ENCODE results near the gene CERS1.

The CERS1 gene

GRCh38 chr19:18878858-18879578 lies 16.9 kb downstream of the CERS1 start:
- DNase-seq (ENCODE audit: low spot score in 2 of 2): no peak
- H3K36me3 ChIP-seq (replicated peaks): peaks cover 15% of the 10 kb centered on the region
- no peaks in the 10 kb centered on the region for H3K9me3 ChIP-seq
- no peaks in the 10 kb centered on the region for H3K27me3 ChIP-seq (ENCODE audit: low read depth)
- no peak overlapping the region for H3K4me3 ChIP-seq
- in situ Hi-C loops (cut with MboI; ENCODE audit: low sequenced_read_pairs): no loop called here
- H3K4me1 ChIP-seq: no peaks in the 10 kb centered on the region

- Histone ChIP-seq H3K36me3 (replicated peaks) (peaks cover 15% of the 10 kb centered on the region), H3K27me3 (ENCODE audit: low read depth) (no peaks in the 10 kb centered on the region), H3K9me3 (no peaks in the 10 kb centered on the region), H3K4me1 (no peaks in the 10 kb centered on the region), H3K4me3 (no peak overlapping the region)
- DNase-seq (ENCODE audit: low spot score in 2 of 2): no peak
- in situ Hi-C loops (cut with MboI; ENCODE audit: low sequenced_read_pairs): no loop called here
Observed at GRCh38 chr19:18878058-18878797, 17.7 kb downstream of the CERS1 start.

- no peaks in the 10 kb centered on the region for H3K9me3 ChIP-seq
- no peaks in the 10 kb centered on the region for H3K27me3 ChIP-seq (ENCODE audit: low read depth)
- H3K36me3 ChIP-seq (replicated peaks): peaks cover 15% of the 10 kb centered on the region
- no peak for DNase-seq (ENCODE audit: low spot score in 2 of 2)
- no peaks in the 10 kb centered on the region for H3K4me1 ChIP-seq
- no peak overlapping the region for H3K4me3 ChIP-seq
- in situ Hi-C loops (cut with MboI; ENCODE audit: low sequenced_read_pairs): no loop called here
Observed at GRCh38 chr19:18876865-18877264, 19.1 kb downstream of the CERS1 start.

GRCh38 chr19:18875726-18876125 lies 20.2 kb downstream of the CERS1 start:
- peaks cover 12% of the 10 kb centered on the region for H3K36me3 ChIP-seq (replicated peaks)
- H3K27me3 ChIP-seq (ENCODE audit: low read depth): no peaks in the 10 kb centered on the region
- no peaks in the 10 kb centered on the region for H3K4me1 ChIP-seq
- no peak for DNase-seq (ENCODE audit: low spot score in 2 of 2)
- in situ Hi-C loops (cut with MboI; ENCODE audit: low sequenced_read_pairs): no loop called here
- no peak overlapping the region for H3K4me3 ChIP-seq
- no peaks in the 10 kb centered on the region for H3K9me3 ChIP-seq

- in situ Hi-C loops (cut with MboI; ENCODE audit: low sequenced_read_pairs): no loop called here
- no peak for DNase-seq (ENCODE audit: low spot score in 2 of 2)
- peaks cover 20% of the 10 kb centered on the region for H3K36me3 ChIP-seq (replicated peaks)
- H3K9me3 ChIP-seq: no peaks in the 10 kb centered on the region
- no peak overlapping the region for H3K4me3 ChIP-seq
- no peaks in the 10 kb centered on the region for H3K27me3 ChIP-seq (ENCODE audit: low read depth)
- no peaks in the 10 kb centered on the region for H3K4me1 ChIP-seq
Observed at GRCh38 chr19:18871543-18871942, 24.4 kb downstream of the CERS1 start.

DNA sequence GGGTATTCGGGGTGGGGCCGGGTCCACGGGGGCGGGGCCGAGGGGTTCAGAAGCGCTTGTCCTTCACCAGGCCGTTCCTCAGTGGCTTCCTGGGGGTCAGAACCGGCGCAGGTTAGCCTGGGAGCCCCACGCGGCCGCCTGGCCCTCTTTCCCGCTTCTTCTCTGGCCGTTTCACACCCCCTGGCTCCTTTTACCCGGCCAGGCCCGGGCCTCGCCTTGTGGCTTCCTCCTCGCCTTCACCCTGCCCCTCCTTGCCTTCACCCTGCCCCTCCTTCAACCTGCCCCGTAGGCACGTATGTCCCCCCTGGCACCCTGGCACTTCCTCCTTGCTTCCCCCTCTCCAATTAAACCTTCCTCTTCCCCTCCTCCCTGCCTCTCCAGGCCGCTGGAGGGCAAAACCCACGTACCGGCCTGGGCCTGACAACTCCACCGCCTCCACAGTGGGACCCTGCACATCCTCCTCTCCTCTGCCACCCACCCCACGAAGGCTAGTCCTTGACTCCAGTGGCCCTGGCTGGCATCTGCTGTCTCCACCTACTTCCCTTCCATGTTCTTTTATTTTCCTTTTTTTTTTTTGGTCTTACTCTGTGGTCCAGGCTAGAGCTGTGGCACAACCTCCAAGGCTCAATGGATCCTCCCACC lies 25.3 kb downstream of the CERS1 start:
- peaks cover 25% of the 10 kb centered on the region for H3K36me3 ChIP-seq (replicated peaks)
- DNase-seq (ENCODE audit: low spot score in 2 of 2): no peak
- H3K27me3 ChIP-seq (ENCODE audit: low read depth): no peaks in the 10 kb centered on the region
- H3K9me3 ChIP-seq: no peaks in the 10 kb centered on the region
- H3K4me1 ChIP-seq: no peaks in the 10 kb centered on the region
- in situ Hi-C loops (cut with MboI; ENCODE audit: low sequenced_read_pairs): no loop called here
- no peak overlapping the region for H3K4me3 ChIP-seq

DNA sequence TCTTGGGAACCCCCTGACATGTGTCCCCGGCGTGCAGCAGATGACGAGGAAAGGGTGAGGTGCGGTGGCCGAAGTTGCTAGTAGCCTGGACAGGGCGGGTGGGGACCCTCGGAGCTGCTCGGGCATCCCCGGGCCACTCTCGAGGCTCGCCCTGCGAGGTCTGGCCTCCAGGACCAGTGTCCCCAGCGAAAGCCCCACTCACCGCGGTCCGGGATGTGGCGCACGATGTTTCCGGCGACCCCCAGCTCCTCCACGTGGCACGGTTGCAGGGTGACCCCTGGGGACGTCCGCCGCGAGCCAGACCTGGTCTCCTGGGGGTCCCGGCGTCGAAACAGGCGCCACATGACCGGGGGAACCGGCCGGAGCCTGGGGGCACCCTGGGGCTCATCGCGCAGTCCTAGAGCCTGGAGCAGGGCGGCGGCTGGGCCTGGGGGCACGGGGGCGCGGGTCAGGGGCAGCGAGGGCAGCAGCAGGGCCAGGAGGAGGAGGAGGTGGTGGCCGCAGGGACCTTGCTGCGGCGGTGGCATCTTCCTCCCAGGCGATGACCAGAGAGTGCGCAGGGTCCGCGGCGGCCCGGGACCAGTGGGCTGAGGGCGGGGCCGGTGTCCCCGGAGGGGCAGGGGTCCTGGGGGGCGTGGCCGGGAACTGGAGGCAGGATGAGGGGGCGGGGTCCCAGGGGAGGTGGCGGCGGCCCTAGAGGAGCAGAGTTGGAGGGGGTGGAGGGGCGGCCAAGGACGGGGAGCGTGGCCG lies 26.0 kb downstream of the CERS1 start:
- Histone ChIP-seq H3K4me3 (no peak overlapping the region), H3K4me1 (no peaks in the 10 kb centered on the region), H3K27me3 (ENCODE audit: low read depth) (no peaks in the 10 kb centered on the region), H3K9me3 (no peaks in the 10 kb centered on the region), H3K36me3 (replicated peaks) (peaks cover 31% of the 10 kb centered on the region)
- in situ Hi-C loops (cut with MboI; ENCODE audit: low sequenced_read_pairs): no loop called here
- peak in 1 of 2 experiments; percentile 36 for DNase-seq (ENCODE audit: low spot score in 2 of 2)

GRCh38 chr19:18869023-18869618 lies 26.8 kb downstream of the CERS1 start:
- in situ Hi-C loops (cut with MboI; ENCODE audit: low sequenced_read_pairs): no loop called here
- H3K4me3 ChIP-seq: no peak overlapping the region
- DNase-seq (ENCODE audit: low spot score in 2 of 2): no peak
- H3K27me3 ChIP-seq (ENCODE audit: low read depth): no peaks in the 10 kb centered on the region
- H3K9me3 ChIP-seq: no peaks in the 10 kb centered on the region
- no peaks in the 10 kb centered on the region for H3K4me1 ChIP-seq
- H3K36me3 ChIP-seq (replicated peaks): peaks cover 33% of the 10 kb centered on the region

DNA sequence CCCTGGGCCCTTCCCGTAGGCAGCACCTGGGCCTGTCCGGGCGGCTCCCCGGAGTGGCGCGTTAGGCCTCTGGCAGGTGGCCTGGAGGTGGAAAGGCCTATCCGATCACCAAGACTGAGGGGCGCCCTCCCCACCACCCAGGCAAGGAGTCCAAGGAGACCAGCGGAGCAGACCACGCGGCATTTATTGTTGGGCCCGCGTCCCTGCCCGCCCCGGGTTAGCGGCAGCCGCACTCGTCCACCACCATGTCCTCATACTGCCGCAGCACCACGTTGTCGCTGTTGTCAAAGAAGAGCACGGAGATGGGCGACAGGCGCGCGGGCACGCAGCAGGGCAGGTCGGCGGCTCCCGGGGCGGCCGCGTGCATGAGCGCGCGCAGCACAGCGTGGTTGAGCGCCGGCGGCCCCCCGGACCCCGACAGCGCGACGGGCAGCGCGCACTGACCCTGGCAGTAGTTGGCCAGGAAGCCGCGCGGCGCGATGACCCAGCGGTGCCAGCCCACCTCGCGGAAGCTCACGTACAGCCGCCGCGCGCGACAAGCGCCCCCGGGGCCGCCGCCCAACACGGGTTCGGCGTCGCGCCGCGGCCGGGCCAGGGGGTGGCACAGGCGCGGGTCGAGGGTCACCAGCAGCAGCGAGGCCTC lies 27.5 kb downstream of the CERS1 start:
- Histone ChIP-seq H3K4me3 (no peak overlapping the region), H3K9me3 (no peaks in the 10 kb centered on the region), H3K36me3 (replicated peaks) (peaks cover 40% of the 10 kb centered on the region), H3K4me1 (no peaks in the 10 kb centered on the region), H3K27me3 (ENCODE audit: low read depth) (no peaks in the 10 kb centered on the region)
- in situ Hi-C loops (cut with MboI; ENCODE audit: low sequenced_read_pairs): no loop called here
- no peak for DNase-seq (ENCODE audit: low spot score in 2 of 2)

GRCh38 chr19:18867751-18868150 lies 28.2 kb downstream of the CERS1 start:
- Histone ChIP-seq H3K36me3 (replicated peaks) (peaks cover 47% of the 10 kb centered on the region), H3K4me1 (no peaks in the 10 kb centered on the region), H3K9me3 (no peaks in the 10 kb centered on the region), H3K27me3 (ENCODE audit: low read depth) (no peaks in the 10 kb centered on the region), H3K4me3 (no peak overlapping the region)
- no peak for DNase-seq (ENCODE audit: low spot score in 2 of 2)
- in situ Hi-C loops (cut with MboI; ENCODE audit: low sequenced_read_pairs): no loop called here

- no peak overlapping the region for H3K4me3 ChIP-seq
- no peaks in the 10 kb centered on the region for H3K4me1 ChIP-seq
- H3K36me3 ChIP-seq (replicated peaks): peaks cover 49% of the 10 kb centered on the region
- in situ Hi-C loops (cut with MboI; ENCODE audit: low sequenced_read_pairs): no loop called here
- no peaks in the 10 kb centered on the region for H3K9me3 ChIP-seq
- DNase-seq (ENCODE audit: low spot score in 2 of 2): no peak
- H3K27me3 ChIP-seq (ENCODE audit: low read depth): no peaks in the 10 kb centered on the region
Observed at GRCh38 chr19:18867199-18867598, 28.8 kb downstream of the CERS1 start.

- no peak overlapping the region for H3K4me3 ChIP-seq
Observed at GRCh38 chr19:18866800-18867123, 29.2 kb downstream of the CERS1 start.

More at GRCh38 chr19:18866800-18867123, 29.2 kb downstream of the CERS1 start:
- in situ Hi-C loops (cut with MboI; ENCODE audit: low sequenced_read_pairs): no loop called here
- Histone ChIP-seq H3K4me1 (no peaks in the 10 kb centered on the region), H3K27me3 (ENCODE audit: low read depth) (no peaks in the 10 kb centered on the region), H3K36me3 (replicated peaks) (peaks cover 53% of the 10 kb centered on the region), H3K9me3 (no peaks in the 10 kb centered on the region)
- no peak for DNase-seq (ENCODE audit: low spot score in 2 of 2)
